RKO (cell line): ENCODE results near the gene ATP6V1F.

Source experiments
- DNase-seq: peaks from one replicate; pipeline ENCODE4 v3.0.0-alpha.2; 2016; ENCODE audit warnings: low spot score

The ATP6V1F gene

DNA sequence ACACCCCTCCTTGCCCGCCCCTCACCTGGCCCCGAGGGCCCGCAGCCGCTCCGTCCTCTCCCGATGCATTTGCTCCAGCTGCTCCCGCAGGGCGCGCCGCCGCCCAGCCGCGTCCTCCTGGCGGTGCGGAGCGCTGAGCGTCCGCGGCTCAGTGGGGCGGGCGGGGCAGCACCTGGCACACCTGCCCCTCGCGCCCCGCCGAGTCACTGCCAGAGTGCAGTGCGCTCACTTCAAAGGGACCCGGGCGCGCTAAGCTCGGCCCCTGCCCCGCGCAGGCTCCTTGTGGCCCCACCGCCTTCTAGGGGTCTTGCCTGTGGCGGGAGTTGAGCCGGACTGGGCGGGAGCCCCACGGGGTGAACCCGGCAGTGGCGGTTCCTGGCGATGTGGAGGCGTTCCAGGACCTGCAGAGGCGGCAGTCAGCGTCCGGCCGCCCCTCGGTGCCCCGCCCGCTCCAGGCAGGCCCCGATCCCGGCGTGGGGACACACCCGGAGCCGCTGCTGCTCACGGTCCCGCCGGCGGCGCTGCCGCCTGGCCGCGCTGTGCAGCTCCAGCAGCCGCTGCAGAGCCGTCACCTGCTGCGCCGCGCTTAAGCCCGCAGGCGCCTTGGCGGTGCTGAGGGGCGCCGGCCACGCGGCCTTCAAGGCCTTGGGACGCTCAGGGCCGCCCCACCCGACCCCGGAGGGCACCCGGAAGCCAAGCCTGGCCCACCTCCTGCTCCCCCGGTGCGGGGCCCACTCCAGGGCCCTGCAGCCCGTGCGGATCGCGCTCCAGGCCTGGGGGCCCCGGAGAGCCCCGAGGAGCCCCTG lies 6.7 kb downstream of the ATP6V1F start:
- peak; percentile 59 for DNase-seq

DNA sequence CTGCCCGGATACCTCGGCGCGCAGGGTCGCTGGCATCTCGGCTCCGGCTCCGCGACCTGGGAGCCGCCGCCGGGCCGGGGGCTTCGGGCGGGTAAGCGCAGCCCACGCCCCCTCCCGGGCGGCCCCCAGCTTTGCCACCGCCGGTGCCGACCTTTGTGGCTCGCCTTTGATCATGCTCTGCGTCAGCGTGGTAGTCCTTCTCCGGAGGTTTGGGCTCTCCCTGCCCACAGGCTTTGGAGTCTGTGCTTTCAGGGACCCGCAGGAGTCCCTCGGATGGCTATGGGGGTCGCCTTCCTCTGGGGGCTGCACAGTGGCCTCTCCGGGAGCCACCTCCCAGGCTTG lies 7.3 kb downstream of the ATP6V1F start:
- DNase-seq, result no peak

GRCh38 chr7:128871050-128871449 lies 8.4 kb downstream of the ATP6V1F start:
- DNase-seq, result no peak

DNA sequence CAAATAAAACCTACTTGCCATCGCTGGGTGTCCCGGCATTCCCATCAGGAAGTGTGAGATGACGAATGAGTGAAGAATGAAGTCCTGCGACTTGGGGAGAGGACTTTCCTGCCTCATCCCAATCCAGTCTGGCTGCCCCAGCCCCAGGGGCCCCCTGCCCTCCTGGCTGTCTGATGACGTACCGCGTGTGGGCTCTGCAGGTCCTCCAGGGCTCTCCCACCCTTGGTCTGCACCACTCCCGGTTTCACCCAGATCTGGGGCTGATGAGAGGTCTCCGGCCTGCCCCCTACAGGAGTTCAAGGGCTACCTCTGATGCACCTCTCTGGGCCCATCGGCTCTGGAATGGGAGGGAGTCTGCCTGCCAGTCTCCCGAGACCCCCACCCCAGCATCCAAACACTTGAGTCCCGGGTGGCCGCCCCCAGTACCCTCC lies 9.8 kb downstream of the ATP6V1F start:
- DNase-seq, result no peak

DNA sequence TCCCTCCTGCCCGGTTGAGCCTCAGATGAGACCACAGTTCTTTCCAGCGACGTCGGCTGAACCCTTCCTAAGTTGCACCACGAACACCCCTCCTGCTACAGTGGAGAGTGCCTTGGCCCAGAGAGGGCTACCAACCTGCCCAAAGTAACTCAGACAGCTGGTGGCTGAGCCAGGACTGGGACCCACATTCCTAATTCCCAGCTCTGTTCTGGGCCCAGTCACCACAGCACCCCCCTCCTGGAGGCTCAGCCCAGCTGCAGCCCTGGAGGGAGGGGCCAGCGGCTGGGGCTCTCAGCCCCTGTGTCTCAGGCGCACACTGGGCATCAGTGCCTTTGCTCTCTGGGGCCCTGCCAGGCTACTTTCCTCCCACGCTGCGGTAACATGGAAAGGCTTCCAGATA lies 10.6 kb downstream of the ATP6V1F start:
- DNase-seq, result no peak

GRCh38 chr7:128874140-128875031 lies 11.7 kb downstream of the ATP6V1F start:
- no peak for DNase-seq

GRCh38 chr7:128875523-128875948 lies 12.9 kb downstream of the ATP6V1F start:
- DNase-seq, result no peak

- DNase-seq, result no peak
These were observed 13.5 kb downstream of the ATP6V1F start for GRCh38 chr7:128876127-128876526.

- DNase-seq, result no peak
These were observed 13.9 kb downstream of the ATP6V1F start for GRCh38 chr7:128876586-128876977.

GRCh38 chr7:128876978-128877755 lies 14.5 kb downstream of the ATP6V1F start:
- no peak for DNase-seq

DNA sequence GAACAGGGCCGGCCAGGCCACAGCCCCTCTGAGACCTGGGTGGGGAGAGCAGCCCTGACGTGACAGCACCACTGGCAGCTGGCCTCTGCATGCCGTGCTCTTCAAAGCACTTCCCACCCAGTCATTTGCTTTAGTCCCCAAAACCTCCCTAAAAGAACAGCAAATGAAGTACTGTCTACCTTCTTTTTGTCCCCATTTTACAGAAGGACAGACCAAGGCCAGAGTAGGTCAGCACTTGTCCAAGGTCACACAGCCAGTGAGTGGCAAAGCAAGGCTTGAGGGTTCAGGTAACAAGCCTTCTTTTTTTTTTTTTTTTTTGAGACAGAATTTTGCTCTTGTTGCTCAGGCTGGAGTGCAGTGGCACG lies 15.1 kb downstream of the ATP6V1F start:
- DNase-seq, result no peak

DNA sequence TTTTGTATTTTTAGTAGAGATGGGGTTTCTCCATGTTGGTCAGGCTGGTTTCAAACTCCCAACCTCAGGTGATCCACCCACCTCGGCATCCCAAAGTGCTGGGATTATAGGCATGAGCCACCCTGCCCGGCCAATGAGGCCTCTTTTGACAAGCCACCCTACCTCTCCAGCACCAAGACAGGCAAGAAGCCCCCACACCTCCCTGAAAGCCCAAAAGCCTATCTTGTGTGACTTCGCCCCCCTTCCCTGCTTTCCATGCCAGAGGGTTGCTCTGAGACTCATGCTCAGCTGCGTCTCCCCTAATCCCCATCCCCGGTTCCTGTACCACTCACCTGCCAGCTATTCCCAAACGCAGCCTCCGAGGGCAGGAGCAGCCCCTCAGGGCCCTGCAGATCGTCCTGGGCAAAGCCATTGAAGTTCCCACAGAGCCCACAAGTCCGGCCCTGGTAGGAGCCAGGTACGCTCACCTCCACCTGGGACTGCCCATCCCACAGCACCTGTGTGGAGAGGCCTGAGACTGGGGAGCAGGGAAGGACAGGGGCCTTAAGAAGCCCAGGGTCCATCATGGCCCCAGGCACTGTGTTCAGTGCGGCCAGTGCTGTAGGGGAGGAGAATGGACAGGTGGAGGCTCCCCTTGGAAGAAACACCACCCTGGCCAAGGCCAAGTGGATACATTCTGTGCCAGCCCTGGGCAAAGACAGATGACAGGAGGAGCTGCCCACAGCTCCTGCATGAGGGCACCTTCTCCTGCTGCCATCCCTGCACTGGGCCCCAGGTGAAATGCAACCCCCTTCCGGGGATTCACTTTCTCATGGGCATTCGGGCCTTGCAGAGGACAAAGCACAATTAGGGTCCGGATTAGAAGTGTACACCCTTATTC lies 15.8 kb downstream of the ATP6V1F start:
- no peak for DNase-seq

DNA sequence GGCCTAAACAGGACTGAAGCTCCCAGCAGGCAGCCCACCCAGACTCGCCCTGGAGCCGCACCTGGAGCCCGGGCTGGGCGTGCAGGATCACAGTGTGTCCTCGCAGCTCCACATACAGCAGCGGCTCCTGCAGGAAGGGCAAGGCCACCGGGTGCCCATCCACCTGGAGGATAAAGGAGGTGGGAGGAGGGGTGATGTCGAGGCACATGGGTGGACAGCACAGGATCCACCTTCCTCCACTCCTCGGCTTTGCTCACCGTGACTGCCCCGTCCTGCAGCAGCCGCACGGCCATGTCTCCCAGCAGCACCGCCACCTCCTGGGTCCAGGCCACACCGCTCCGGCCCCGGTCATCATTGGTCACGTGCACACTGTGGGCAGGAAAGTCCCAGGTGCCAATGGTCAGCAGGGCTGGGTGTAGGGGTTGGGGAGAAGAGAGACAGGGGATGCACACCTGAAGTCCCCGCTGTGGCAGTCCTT lies 16.8 kb downstream of the ATP6V1F start:
- DNase-seq, result no peak

- peak; percentile 63 for DNase-seq
These were observed 17.5 kb downstream of the ATP6V1F start for GRCh38 chr7:128879939-128880746.

GRCh38 chr7:128880791-128881457 lies 18.3 kb downstream of the ATP6V1F start:
- DNase-seq, result no peak

DNA sequence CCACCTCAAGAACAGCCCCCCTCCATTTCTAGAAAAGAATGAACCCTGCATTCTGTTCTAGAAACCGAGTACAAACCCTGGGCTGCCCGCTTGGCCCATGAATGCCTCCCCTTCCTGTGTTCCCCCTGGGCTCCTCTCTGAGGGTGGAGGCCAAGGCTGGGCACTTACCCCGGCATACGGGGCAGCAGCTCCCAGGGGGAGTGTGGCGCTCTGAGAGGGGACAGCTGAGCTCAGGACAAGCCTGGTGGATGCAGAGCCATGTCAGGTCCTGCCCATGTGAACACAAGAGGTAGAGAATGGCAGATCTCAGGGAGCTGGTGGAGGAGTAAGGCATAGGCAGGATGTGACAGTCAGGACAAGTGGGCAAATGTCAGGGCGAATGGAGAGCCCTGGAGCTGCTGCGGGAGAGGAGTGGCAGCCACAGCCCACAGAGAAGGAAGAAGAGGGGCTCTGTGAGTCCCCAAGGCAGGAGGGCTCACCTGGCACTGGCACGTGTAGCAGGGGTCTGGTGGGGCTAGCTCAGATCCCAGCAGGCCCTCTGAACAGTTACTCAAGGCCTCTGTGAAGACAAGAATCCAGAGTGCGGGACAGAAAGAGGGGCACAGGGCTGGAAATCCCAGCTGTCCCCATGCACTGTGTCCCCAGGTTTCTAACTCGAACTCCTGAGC lies 18.9 kb downstream of the ATP6V1F start:
- DNase-seq, result no peak

DNA sequence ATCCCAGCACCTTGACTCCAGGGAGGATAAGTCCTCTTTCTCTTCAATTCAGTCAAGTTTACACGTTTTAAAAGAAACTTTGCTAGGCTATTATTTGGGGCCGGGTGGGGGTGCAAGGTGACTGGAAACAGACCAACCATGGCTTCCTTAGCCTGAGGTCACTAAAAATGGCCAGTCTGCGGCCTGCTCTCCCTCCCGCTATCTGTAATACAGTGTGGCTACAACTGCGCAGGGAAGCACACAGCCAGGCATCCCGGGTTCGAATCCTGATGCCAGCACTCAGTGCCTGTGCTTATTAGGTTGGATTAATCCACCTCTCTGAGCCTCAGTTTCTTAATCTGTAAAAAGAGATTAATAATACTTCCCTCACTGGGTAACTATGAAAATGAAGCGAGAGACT lies 19.5 kb downstream of the ATP6V1F start:
- no peak for DNase-seq

GRCh38 chr7:128883622-128884448 lies 21.2 kb downstream of the ATP6V1F start:
- peak; percentile 81 for DNase-seq
